Liver (tissue), 3 donors: ENCODE measurements around the gene BBS4.

Experiments
- FOXA1 ChIP-seq: IDR thresholded peaks from 2 replicates; pipeline ENCODE4 v1.6.1; 2016; ENCODE audit warnings: antibody characterized with exemption
- GABPA ChIP-seq, 2 donors: IDR thresholded peaks in 1 of 2; conservative IDR thresholded peaks in 1 of 2; 2 replicates each; pipeline ENCODE4 v1.6.1; 2016; ENCODE audit warnings: antibody characterized with exemption in 2 of 2, mild to moderate bottlenecking in 1 of 2, moderate library complexity in 1 of 2
- HNF4G ChIP-seq: IDR thresholded peaks from 2 replicates; pipeline ENCODE4 v1.6.1; 2016; ENCODE audit warnings: antibody characterized with exemption
- JUND ChIP-seq, 2 donors: IDR thresholded peaks; 2 replicates each; pipeline ENCODE4 v1.6.1; 2016; ENCODE audit warnings: antibody characterized with exemption in 2 of 2
- MAX ChIP-seq: IDR thresholded peaks from 2 replicates; pipeline ENCODE4 v1.6.1; 2016; ENCODE audit warnings: antibody characterized with exemption
- RAD21 ChIP-seq, 2 donors: IDR thresholded peaks; 2 replicates each; pipeline ENCODE4 v1.6.1; 2016; ENCODE audit warnings: antibody characterized with exemption in 2 of 2, mild to moderate bottlenecking in 2 of 2
- REST ChIP-seq: IDR thresholded peaks from 2 replicates; pipeline ENCODE4 v1.6.1; 2016; ENCODE audit warnings: antibody characterized with exemption, mild to moderate bottlenecking
- TAF1 ChIP-seq: conservative IDR thresholded peaks from 2 replicates; pipeline ENCODE4 v1.6.1; 2016; ENCODE audit warnings: antibody characterized with exemption, mild to moderate bottlenecking
- YY1 ChIP-seq: IDR thresholded peaks from 2 replicates; pipeline ENCODE4 v1.6.1; 2016; ENCODE audit warnings: antibody characterized with exemption, mild to moderate bottlenecking
- ZBTB33 ChIP-seq: IDR thresholded peaks from 2 replicates; pipeline ENCODE4 v1.6.1; 2016; ENCODE audit warnings: antibody characterized with exemption
- TF ChIP-seq, protein P1 (sequence below): fragments of 150-350 bp; IDR thresholded peaks from 2 replicates; pipeline ENCODE4 v1.5.1; 2017; ENCODE audit warnings: improper control_type of control experiment, low read depth, low read length; ENCODE audit not compliant: missing input control
- donor health status: healthy.
- donor health status: healthy.

- TF ChIP-seq YY1: no peak
- TF ChIP-seq TAF1: no peak
- TF ChIP-seq, protein P1, sequence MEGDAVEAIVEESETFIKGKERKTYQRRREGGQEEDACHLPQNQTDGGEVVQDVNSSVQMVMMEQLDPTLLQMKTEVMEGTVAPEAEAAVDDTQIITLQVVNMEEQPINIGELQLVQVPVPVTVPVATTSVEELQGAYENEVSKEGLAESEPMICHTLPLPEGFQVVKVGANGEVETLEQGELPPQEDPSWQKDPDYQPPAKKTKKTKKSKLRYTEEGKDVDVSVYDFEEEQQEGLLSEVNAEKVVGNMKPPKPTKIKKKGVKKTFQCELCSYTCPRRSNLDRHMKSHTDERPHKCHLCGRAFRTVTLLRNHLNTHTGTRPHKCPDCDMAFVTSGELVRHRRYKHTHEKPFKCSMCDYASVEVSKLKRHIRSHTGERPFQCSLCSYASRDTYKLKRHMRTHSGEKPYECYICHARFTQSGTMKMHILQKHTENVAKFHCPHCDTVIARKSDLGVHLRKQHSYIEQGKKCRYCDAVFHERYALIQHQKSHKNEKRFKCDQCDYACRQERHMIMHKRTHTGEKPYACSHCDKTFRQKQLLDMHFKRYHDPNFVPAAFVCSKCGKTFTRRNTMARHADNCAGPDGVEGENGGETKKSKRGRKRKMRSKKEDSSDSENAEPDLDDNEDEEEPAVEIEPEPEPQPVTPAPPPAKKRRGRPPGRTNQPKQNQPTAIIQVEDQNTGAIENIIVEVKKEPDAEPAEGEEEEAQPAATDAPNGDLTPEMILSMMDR: no peak
- no peak for TF ChIP-seq FOXA1
- no peak for TF ChIP-seq RAD21 (IDR thresholded peaks at IDR 0.05)
- no peak for TF ChIP-seq ZBTB33
- TF ChIP-seq JUND (IDR thresholded peaks at IDR 0.05): no peak
- no peak for TF ChIP-seq REST
- no peak for TF ChIP-seq GABPA (IDR thresholded peaks at IDR 0.05 in 1 of 2, conservative IDR thresholded peaks at IDR 0.05 in 1 of 2)
- no peak for TF ChIP-seq HNF4G
- TF ChIP-seq MAX: no peak
These were observed 88.8 kb downstream of the BBS4 start for GRCh38 chr15:72774696-72775383.
